Mesothelial cell of epicardium (in vitro differentiated cells): ENCODE measurements around the gene AFF1. TPM values are rescaled to one million over a fixed set of nuclear protein-coding genes. Genes with fewer than 3 reads are reported as not detected.

Experiments
- DNase-seq, 2 experiments: peaks; one replicate each; pipeline ENCODE4 v3.0.0; 2021; ENCODE audit warnings: low spot score in 2 of 2; ENCODE audit not compliant: unreplicated experiment in 2 of 2
- H3K27ac Mint-ChIP-seq: 2 replicates; pipeline ENCODE4 v1.8.0; 2021; ENCODE audit warnings: mixed read lengths
- H3K27me3 Mint-ChIP-seq: 2 replicates; pipeline ENCODE4 v1.8.0; 2021; ENCODE audit warnings: low read depth, mixed read lengths
- H3K36me3 Mint-ChIP-seq: 2 replicates; pipeline ENCODE4 v1.8.0; 2021; ENCODE audit warnings: mixed read lengths
- H3K4me1 Mint-ChIP-seq: 2 replicates; pipeline ENCODE4 v1.8.0; 2021; ENCODE audit warnings: mixed read lengths
- H3K4me3 Mint-ChIP-seq: 2 replicates; pipeline ENCODE4 v1.8.0; 2021; ENCODE audit warnings: mild to moderate bottlenecking, moderate library complexity, mixed read lengths
- H3K9me3 Mint-ChIP-seq: 2 replicates; pipeline ENCODE4 v1.8.0; 2021; ENCODE audit warnings: mixed read lengths
- CTCF ChIP-seq: fragments of 200-600 bp; sonication (generic); IDR thresholded peaks from one replicate; pipeline ENCODE4 v1.5.0; 2021; ENCODE audit warnings: antibody characterized with exemption; ENCODE audit not compliant: unreplicated experiment
- total RNA-seq: library from RNA; stranded (reverse); gene quantifications from 3 replicates; pipeline ENCODE4 v1.2.1, GENCODE V29; 2021

Gene AFF1
- total RNA-seq, 1 donor from 2014 or later: 18.2 TPM

GRCh38 chr4:87120411-87121162, 185.8 kb downstream of the AFF1 start:
- no peaks in the 10 kb centered on the region for H3K27me3 Mint-ChIP-seq
- peaks cover 10% of the 10 kb centered on the region for H3K4me1 Mint-ChIP-seq
- no peak for DNase-seq
- H3K4me3 Mint-ChIP-seq: no peak overlapping the region
- no peaks in the 10 kb centered on the region for H3K9me3 Mint-ChIP-seq
- H3K27ac Mint-ChIP-seq: no peak overlapping the region
- no peak for TF ChIP-seq CTCF
- H3K36me3 Mint-ChIP-seq: peaks cover 17% of the 10 kb centered on the region

GRCh38 chr4:87121341-87122065, 186.7 kb downstream of the AFF1 start:
- DNase-seq: no peak
- H3K27ac Mint-ChIP-seq: no peak overlapping the region
- H3K9me3 Mint-ChIP-seq: no peaks in the 10 kb centered on the region
- H3K4me1 Mint-ChIP-seq: peaks cover 10% of the 10 kb centered on the region
- no peaks in the 10 kb centered on the region for H3K27me3 Mint-ChIP-seq
- H3K36me3 Mint-ChIP-seq: peaks cover 22% of the 10 kb centered on the region
- no peak overlapping the region for H3K4me3 Mint-ChIP-seq
- TF ChIP-seq CTCF: no peak

- Mint-ChIP-seq H3K4me3 (no peak overlapping the region), H3K4me1 (peaks cover 8% of the 10 kb centered on the region), H3K9me3 (no peaks in the 10 kb centered on the region), H3K36me3 (peaks cover 26% of the 10 kb centered on the region), H3K27ac (no peak overlapping the region), H3K27me3 (no peaks in the 10 kb centered on the region)
- TF ChIP-seq CTCF: no peak
- no peak for DNase-seq
Measured at GRCh38 chr4:87122252-87122651, 187.4 kb downstream of the AFF1 start.

GRCh38 chr4:87126056-87126455, 191.2 kb downstream of the AFF1 start:
- Mint-ChIP-seq H3K27ac (no peak overlapping the region), H3K4me3 (no peak overlapping the region), H3K27me3 (no peaks in the 10 kb centered on the region), H3K36me3 (peaks cover 40% of the 10 kb centered on the region), H3K9me3 (no peaks in the 10 kb centered on the region), H3K4me1 (peaks cover 3% of the 10 kb centered on the region)
- DNase-seq: no peak
- TF ChIP-seq CTCF: no peak

GRCh38 chr4:87128006-87128705, 193.3 kb downstream of the AFF1 start:
- Mint-ChIP-seq H3K4me3 (no peak overlapping the region), H3K27me3 (no peaks in the 10 kb centered on the region), H3K36me3 (peaks cover 46% of the 10 kb centered on the region), H3K9me3 (no peaks in the 10 kb centered on the region), H3K4me1 (peaks cover 3% of the 10 kb centered on the region), H3K27ac (no peak overlapping the region)
- TF ChIP-seq CTCF: no peak
- DNase-seq: no peak
